Measurements from ENCODE around the gene ANKS1B. TPM values are rescaled to one million over a fixed set of nuclear protein-coding genes. Genes with fewer than 3 reads are reported as not detected.

ANKS1B gene
- total RNA-seq, 1 donor from 2014 or later, result 5.6 TPM

GRCh38 chr12:98864363-98864762 is 1120.4 kb downstream of the ANKS1B start:
- Mint-ChIP-seq H3K9me3 (no peaks in the 10 kb centered on the region), H3K27ac (ENCODE audit: unreplicated experiment) (no peak overlapping the region), H3K4me1 (peaks cover 12% of the 10 kb centered on the region), H3K36me3 (ENCODE audit: low read depth) (no peaks in the 10 kb centered on the region), H3K4me3 (no peak overlapping the region), H3K27me3 (ENCODE audit: low read depth) (no peaks in the 10 kb centered on the region)
- DNase-seq (ENCODE audit: low read depth, low spot score), result no peak
- no peak for TF ChIP-seq CTCF (conservative IDR thresholded peaks at IDR 0.05)

- no peaks in the 10 kb centered on the region for H3K27me3 Mint-ChIP-seq (ENCODE audit: low read depth)
- peaks cover 12% of the 10 kb centered on the region for H3K4me1 Mint-ChIP-seq
- H3K9me3 Mint-ChIP-seq, result no peaks in the 10 kb centered on the region
- TF ChIP-seq CTCF (conservative IDR thresholded peaks at IDR 0.05), result no peak
- H3K4me3 Mint-ChIP-seq, result no peak overlapping the region
- DNase-seq (ENCODE audit: low read depth, low spot score), result no peak
- no peak overlapping the region for H3K27ac Mint-ChIP-seq (ENCODE audit: unreplicated experiment)
- H3K36me3 Mint-ChIP-seq (ENCODE audit: low read depth), result no peaks in the 10 kb centered on the region
These were observed 1121.6 kb downstream of the ANKS1B start for GRCh38 chr12:98863167-98863566.

- H3K4me3 Mint-ChIP-seq, result no peak overlapping the region
- H3K4me1 Mint-ChIP-seq, result peaks cover 18% of the 10 kb centered on the region
- H3K36me3 Mint-ChIP-seq (ENCODE audit: low read depth), result no peaks in the 10 kb centered on the region
- no peak for TF ChIP-seq CTCF (conservative IDR thresholded peaks at IDR 0.05)
- no peaks in the 10 kb centered on the region for H3K9me3 Mint-ChIP-seq
- H3K27ac Mint-ChIP-seq (ENCODE audit: unreplicated experiment), result no peak overlapping the region
- no peak for DNase-seq (ENCODE audit: low read depth, low spot score)
- H3K27me3 Mint-ChIP-seq (ENCODE audit: low read depth), result no peaks in the 10 kb centered on the region
These were observed 1123.5 kb downstream of the ANKS1B start for GRCh38 chr12:98861251-98861650.

- Mint-ChIP-seq H3K27me3 (ENCODE audit: low read depth) (no peaks in the 10 kb centered on the region), H3K4me1 (peaks cover 11% of the 10 kb centered on the region), H3K9me3 (no peaks in the 10 kb centered on the region), H3K27ac (ENCODE audit: unreplicated experiment) (no peak overlapping the region), H3K4me3 (no peak overlapping the region), H3K36me3 (ENCODE audit: low read depth) (no peaks in the 10 kb centered on the region)
- no peak for DNase-seq (ENCODE audit: low read depth, low spot score)
- TF ChIP-seq CTCF (conservative IDR thresholded peaks at IDR 0.05), result no peak
These were observed 1127.7 kb downstream of the ANKS1B start for GRCh38 chr12:98856897-98857540.

GRCh38 chr12:98852181-98852580 is 1132.6 kb downstream of the ANKS1B start:
- Mint-ChIP-seq H3K4me1 (peaks cover 9% of the 10 kb centered on the region), H3K4me3 (no peak overlapping the region), H3K27me3 (ENCODE audit: low read depth) (no peaks in the 10 kb centered on the region), H3K27ac (ENCODE audit: unreplicated experiment) (no peak overlapping the region), H3K9me3 (no peaks in the 10 kb centered on the region), H3K36me3 (ENCODE audit: low read depth) (no peaks in the 10 kb centered on the region)
- no peak for TF ChIP-seq CTCF (conservative IDR thresholded peaks at IDR 0.05)
- no peak for DNase-seq (ENCODE audit: low read depth, low spot score)
